ENCODE measurements around the gene POF1B. TPM values are rescaled to one million over a fixed set of nuclear protein-coding genes. Genes with fewer than 3 reads are reported as not detected.

Gene POF1B
- total RNA-seq, 2 experiments from 2014 or later = 0.05 to 0.17 TPM

GRCh38 chrX:85391878-85392238 is 12.4 kb upstream of the POF1B start:
- H3K4me1 Mint-ChIP-seq (ENCODE audit: low read depth) = no peaks in the 10 kb centered on the region
- H3K36me3 ChIP-seq (ENCODE audit: insufficient read depth, low read length) = no peaks in the 10 kb centered on the region
- peaks cover 3% of the 10 kb centered on the region for H3K9me3 Mint-ChIP-seq

GRCh38 chrX:85391185-85391877 is 11.9 kb upstream of the POF1B start:
- H3K9me3 ChIP-seq (ENCODE audit: control insufficient read depth in 1 of 2, insufficient read depth in 1 of 2, low read length in 2 of 2) = no peaks in the 10 kb centered on the region
- no peak for ATAC-seq (ENCODE audit: poor library complexity)
- no peak overlapping the region for H3K27ac Mint-ChIP-seq
- intact Hi-C loops (cut with DNase I, micrococcal nuclease) = no loop called here
- H3K4me1 ChIP-seq (ENCODE audit: insufficient read depth, low read length) = no peaks in the 10 kb centered on the region
- H3K27me3 Mint-ChIP-seq = no peaks in the 10 kb centered on the region
- no peak overlapping the region for H3K27ac ChIP-seq (ENCODE audit: low read depth in 1 of 2, low read length in 2 of 2)
- POLR2A ChIA-PET = no interaction called here
- no peak overlapping the region for H3K4me3 ChIP-seq (ENCODE audit: low read length)
- H3K4me1 Mint-ChIP-seq (ENCODE audit: low read depth) = no peaks in the 10 kb centered on the region
- no peak for TF ChIP-seq CTCF (IDR thresholded peaks at IDR 0.05)
- peaks cover 3% of the 10 kb centered on the region for H3K9me3 Mint-ChIP-seq
- no peak for DNase-seq
- CTCF ChIA-PET = no interaction called here
- H3K27me3 ChIP-seq (ENCODE audit: control insufficient read depth in 1 of 2, insufficient read depth in 2 of 2, low read length in 2 of 2) = no peaks in the 10 kb centered on the region
- H3K36me3 ChIP-seq (ENCODE audit: insufficient read depth, low read length) = no peaks in the 10 kb centered on the region
- no peaks in the 10 kb centered on the region for H3K36me3 Mint-ChIP-seq (ENCODE audit: low read depth)
- no peak overlapping the region for H3K4me3 Mint-ChIP-seq

More at GRCh38 chrX:85391878-85392238, 12.4 kb upstream of the POF1B start:
- TF ChIP-seq CTCF (IDR thresholded peaks at IDR 0.05) = no peak
- Histone ChIP-seq H3K27me3 (ENCODE audit: control insufficient read depth in 1 of 2, insufficient read depth in 2 of 2, low read length in 2 of 2) (no peaks in the 10 kb centered on the region), H3K27ac (ENCODE audit: low read depth in 1 of 2, low read length in 2 of 2) (no peak overlapping the region), H3K9me3 (ENCODE audit: control insufficient read depth in 1 of 2, insufficient read depth in 1 of 2, low read length in 2 of 2) (no peaks in the 10 kb centered on the region), H3K4me3 (ENCODE audit: low read length) (no peak overlapping the region), H3K4me1 (ENCODE audit: insufficient read depth, low read length) (no peaks in the 10 kb centered on the region)
- ATAC-seq (ENCODE audit: poor library complexity) (no peak), DNase-seq (no peak)
- intact Hi-C loops (cut with DNase I, micrococcal nuclease) = no loop called here
- ChIA-PET POLR2A (no interaction called here), CTCF (no interaction called here)
- no peak overlapping the region for H3K4me3 Mint-ChIP-seq
- no peak overlapping the region for H3K27ac Mint-ChIP-seq
- no peaks in the 10 kb centered on the region for H3K27me3 Mint-ChIP-seq
- H3K36me3 Mint-ChIP-seq (ENCODE audit: low read depth) = no peaks in the 10 kb centered on the region

GRCh38 chrX:85381602-85382001 is 2.1 kb upstream of the POF1B start:
- POLR2A ChIA-PET = no interaction called here
- H3K27me3 Mint-ChIP-seq = no peaks in the 10 kb centered on the region

More at GRCh38 chrX:85381602-85382001, 2.1 kb upstream of the POF1B start:
- no peak overlapping the region for H3K27ac Mint-ChIP-seq
- intact Hi-C loops (cut with DNase I, micrococcal nuclease) = no loop called here
- DNase-seq (no peak), ATAC-seq (ENCODE audit: poor library complexity) (no peak)
- Histone ChIP-seq H3K4me3 (ENCODE audit: low read length) (no peak overlapping the region), H3K4me1 (ENCODE audit: insufficient read depth, low read length) (no peaks in the 10 kb centered on the region), H3K9me3 (ENCODE audit: control insufficient read depth in 1 of 2, insufficient read depth in 1 of 2, low read length in 2 of 2) (peaks cover 0 to 4% of the 10 kb centered on the region in 2 experiments), H3K27me3 (ENCODE audit: control insufficient read depth in 1 of 2, insufficient read depth in 2 of 2, low read length in 2 of 2) (no peaks in the 10 kb centered on the region), H3K36me3 (ENCODE audit: insufficient read depth, low read length) (no peaks in the 10 kb centered on the region), H3K27ac (ENCODE audit: low read depth in 1 of 2, low read length in 2 of 2) (no peak overlapping the region)
- no peaks in the 10 kb centered on the region for H3K9me3 Mint-ChIP-seq
- H3K4me1 Mint-ChIP-seq (ENCODE audit: low read depth) = no peaks in the 10 kb centered on the region
- no peak overlapping the region for H3K4me3 Mint-ChIP-seq
- no peak for TF ChIP-seq CTCF (IDR thresholded peaks at IDR 0.05)
- no peaks in the 10 kb centered on the region for H3K36me3 Mint-ChIP-seq (ENCODE audit: low read depth)
- CTCF ChIA-PET = no interaction called here

Data from CD4-positive, alpha-beta T cell (primary cell).